ENCODE measurements around the gene ACOX2.
A peak's percentile ranks its signal among the peaks of the same experiment; 100 is the strongest.
"Not testable (repeated sequence)": the region's sequence is repeated elsewhere in the genome, so short reads cannot be mapped to it uniquely, and the experiment has no call there.

ACOX2 gene

DNA sequence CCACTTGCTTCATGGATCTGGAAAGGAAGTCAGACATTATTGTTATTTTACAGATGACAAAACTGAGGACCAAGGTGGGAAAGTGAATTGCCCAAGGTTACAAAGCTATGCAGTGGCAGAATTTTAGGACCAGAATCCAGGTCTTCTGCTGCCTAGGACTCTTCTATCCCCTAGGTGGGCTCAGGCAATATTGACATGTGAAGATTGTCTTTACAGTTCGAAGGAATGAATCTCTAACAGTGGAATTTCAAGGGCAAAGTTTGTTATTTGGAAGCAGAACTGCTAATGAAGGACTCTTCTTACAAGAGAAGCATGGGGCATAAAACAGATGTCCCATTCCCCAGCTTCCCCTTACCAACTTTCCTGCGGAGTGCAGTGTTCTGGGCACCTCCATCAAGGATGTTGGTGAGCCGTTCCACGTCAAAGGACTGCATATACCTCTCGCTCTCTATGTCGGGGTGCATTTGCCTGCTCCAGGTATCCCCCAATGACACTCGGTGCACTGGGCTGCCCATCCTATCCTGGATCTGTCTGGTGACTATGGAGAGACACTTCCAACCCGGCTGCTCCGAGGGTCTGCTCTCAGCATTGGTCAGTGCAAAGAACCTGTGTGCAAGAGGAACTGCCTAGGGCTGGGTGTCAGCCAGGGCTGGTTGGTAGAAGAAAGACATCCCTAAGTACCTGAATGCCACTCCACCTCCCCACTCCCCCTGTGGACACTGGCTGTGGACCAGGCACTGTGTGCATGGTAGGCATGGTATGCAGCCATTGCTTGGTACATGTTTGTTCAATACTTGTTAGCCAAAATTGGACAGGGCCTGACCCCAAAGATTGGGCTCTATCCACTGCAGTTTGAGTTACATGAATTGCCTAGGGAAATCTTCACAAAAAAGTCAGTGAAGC is 2.1 kb downstream of the ACOX2 start:
- DNase-seq = no peak

- DNase-seq = peak; percentile 60
These were observed 4.2 kb downstream of the ACOX2 start for GRCh38 chr3:58532794-58533220.

DNA sequence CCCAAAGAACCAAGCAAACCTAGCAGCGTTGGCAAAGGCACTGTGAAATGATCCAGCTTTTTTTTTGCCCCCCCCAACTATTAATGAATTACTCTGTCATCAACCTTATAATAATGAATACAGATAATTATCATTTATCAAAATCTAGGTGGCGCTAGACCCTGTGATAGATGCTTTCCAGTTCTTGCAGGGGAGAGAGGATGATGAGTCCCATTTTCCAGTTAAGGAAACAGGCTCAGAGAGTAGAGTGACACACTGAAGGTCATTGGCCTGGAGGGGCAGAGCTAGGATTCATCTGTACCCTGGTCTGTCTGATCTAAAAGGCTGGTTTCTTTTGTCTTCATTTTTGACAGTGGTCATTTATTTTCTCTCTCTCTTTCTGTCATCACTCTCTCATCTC is 5.0 kb downstream of the ACOX2 start:
- DNase-seq = peak; percentile 64

GRCh38 chr3:58531555-58531954 is 5.4 kb downstream of the ACOX2 start:
- DNase-seq = no peak

- no peak for DNase-seq
These were observed 6.6 kb downstream of the ACOX2 start for GRCh38 chr3:58530354-58530865.

DNA sequence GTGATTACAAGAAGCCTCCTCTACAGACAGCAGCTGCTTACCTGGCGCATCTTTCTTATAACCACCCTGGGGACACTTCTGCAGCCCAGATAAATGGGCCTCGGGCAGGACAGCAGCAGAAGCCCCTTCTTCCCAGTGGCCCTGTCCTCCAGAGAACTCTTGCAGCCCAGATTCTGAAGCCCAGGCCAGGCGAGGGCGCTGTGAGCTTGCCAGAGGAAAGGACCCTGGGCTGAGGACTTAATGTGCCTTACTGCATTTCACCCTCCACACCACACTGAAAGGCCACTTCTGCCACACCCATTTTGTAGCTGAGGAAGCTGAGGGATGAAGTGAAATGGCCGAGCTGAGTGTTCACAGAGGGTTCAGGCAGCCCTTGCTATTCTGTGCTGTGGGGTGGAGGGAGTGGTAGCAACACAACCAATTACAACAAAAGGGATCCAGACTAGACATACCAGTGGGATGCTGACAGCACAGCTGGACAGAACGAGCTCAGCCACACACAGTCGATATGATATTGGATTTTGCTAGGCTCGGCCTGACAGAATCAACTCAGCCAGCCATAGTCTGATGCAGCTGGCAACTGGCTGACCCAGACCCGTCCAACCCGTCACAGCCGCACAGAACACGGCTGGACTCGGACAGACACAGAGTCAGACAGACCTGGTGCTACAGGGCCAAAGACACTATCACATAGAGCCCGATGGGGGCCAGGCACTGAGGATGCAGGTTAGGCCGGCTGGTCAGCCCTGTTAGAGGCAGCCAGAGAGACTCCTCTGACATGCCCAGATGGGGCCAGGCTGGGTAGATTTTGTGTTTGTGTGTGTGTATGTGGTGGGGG is 7.3 kb downstream of the ACOX2 start:
- peak; percentile 23 for DNase-seq

- DNase-seq = no peak
These were observed 8.4 kb downstream of the ACOX2 start for GRCh38 chr3:58528629-58529028.

DNA sequence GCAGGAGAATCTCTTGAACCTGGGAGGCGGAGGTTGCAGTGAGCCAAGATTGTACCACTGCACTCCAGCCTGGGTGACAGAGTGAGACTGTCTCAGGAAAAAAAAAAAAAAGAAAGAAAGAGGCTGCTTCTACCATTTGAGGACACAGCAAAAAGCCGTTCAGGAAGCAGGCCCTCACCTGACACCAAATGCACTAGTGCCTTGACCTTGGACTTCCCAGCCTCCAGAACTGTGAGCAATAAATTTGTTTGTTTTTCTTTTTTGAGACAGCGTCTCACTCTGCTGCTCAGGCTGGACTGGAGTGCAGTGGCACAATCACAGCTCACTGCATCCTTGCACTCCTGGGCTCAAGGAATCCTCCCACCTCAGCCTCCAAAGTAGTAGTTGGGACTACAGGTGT is 9.6 kb downstream of the ACOX2 start:
- DNase-seq = not testable (repeated sequence)

GRCh38 chr3:58526515-58526957 is 10.5 kb downstream of the ACOX2 start:
- peak; percentile 96 for DNase-seq

- no peak for DNase-seq
These were observed 12.6 kb downstream of the ACOX2 start for GRCh38 chr3:58524326-58524888.

GRCh38 chr3:58522759-58523425 is 14.1 kb downstream of the ACOX2 start:
- no peak for DNase-seq

DNA sequence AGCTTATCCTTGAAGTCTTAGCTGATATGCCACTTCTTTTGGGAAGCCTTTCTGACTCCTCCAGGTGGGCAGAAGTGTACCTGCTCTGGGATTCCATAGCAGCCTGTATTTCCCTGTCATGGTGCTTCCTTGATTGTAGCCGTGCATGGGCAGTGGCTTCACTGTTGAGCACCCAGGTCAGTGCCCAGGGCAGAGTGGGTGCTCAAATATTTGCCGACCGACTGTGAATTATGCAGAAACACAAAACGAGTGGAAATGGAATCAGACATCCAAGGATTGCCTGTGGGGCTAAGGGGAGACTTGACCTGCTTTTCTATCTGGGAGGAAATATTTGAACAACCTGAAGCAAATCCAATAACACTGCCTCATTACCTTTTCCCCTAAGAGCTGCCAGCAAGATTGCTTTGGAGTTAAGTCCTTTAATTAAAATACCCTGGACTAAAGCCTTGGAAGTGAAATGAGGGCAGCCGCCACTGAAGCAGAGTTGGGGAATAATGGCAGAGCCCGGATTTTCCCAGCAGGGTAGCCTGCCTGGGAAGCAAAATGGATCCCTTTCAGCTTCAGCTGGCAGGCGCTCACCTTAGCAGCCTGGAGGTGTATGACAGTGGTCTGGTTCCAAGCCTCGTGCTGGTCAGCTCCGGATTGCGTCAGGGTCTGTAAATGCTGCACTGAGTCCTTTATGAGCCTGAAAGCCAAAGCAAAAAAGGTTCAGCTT is 14.9 kb downstream of the ACOX2 start:
- DNase-seq = no peak

- no peak for DNase-seq
These were observed 15.7 kb downstream of the ACOX2 start for GRCh38 chr3:58521336-58521670.

DNA sequence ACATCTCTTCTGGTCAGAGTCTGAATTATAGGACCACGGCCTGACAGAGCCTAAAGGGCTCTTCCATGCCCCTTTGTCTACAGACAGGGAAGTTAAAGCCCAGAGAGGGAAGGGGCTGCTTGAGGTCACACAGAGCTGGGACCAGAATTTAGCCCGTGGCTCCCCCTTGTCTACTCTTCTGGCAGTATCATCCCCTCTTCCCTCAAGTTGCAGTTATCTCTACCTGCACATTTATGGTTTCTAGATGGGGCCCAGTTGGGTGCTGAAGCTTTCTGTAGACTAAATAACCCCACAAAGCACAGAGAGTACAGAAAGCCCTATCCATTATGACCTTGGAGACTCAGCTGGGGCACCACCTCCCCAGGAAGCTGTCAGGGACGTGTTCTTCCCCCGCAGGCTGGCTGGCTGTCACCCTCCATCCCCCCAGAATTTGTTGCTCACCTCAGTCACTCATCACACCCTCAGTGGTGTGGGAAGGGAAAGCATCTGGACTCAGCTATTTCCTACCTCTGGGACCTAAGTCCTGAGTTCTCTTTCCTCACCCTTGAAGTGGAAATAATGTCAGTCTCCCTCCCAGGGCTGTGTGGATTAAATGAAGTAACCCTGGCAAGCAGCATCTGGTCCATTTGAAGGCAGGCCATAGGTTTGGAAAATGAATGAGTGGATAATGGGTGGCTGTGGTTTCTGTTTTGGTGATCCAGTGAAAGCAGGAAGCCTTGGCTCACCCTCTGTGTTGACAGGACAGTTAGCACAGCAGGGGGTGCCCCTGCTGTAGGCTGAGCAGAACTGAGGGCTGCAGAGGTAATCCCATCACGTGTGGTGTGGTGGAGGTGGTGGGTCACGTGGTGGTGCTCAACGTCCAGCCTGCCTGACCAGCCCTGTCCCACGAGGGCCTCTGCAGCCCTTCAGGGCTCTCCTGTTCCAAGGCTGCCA is 16.3 kb downstream of the ACOX2 start:
- DNase-seq = no peak

GRCh38 chr3:58519668-58520402 is 17.2 kb downstream of the ACOX2 start:
- DNase-seq = no peak

DNA sequence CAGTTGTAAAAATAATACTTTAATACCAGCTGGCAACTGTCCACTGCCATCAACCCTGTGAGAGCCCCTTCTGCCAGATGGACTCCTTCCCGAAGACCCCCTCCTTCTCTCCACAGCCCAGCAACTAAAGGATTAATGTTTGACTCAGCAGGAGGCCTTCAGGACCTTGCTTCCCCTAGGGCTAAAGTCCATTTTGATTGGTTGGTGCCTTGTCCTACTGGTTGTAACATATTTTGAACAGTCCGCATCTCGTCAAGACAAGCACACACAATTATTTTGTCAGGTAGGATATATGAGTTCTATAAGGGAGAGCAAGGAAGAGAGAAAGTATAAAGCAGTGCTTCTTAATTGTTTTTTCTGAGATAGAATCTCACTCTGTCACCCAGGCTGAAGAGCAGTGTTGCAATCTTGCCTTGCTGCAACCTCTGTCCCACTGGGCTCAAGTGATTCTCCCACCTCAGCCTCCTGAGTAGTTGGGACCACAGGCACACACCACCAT is 18.6 kb downstream of the ACOX2 start:
- no peak for DNase-seq

GRCh38 chr3:58514405-58514804 is 22.6 kb downstream of the ACOX2 start:
- no peak for DNase-seq

DNA sequence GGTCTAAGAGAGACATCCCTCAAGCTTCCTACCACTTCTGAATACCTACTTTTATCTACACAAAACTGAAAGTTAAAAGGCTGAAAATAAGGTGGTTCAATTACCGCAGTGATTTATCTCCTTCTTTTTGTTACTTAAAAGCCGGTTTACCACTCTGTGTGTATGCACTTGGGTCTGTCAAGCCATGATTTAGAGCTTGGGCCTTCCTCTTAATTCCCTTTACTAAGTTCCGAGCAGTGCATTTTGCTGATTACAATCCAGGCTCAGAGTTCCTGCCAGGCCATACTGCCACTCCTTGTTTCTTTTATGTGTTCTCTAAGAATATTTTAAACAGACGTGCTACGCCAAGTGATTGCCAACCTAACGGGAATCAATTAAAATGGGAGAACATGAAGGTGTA is 28.6 kb downstream of the ACOX2 start:
- no peak for DNase-seq

DNA sequence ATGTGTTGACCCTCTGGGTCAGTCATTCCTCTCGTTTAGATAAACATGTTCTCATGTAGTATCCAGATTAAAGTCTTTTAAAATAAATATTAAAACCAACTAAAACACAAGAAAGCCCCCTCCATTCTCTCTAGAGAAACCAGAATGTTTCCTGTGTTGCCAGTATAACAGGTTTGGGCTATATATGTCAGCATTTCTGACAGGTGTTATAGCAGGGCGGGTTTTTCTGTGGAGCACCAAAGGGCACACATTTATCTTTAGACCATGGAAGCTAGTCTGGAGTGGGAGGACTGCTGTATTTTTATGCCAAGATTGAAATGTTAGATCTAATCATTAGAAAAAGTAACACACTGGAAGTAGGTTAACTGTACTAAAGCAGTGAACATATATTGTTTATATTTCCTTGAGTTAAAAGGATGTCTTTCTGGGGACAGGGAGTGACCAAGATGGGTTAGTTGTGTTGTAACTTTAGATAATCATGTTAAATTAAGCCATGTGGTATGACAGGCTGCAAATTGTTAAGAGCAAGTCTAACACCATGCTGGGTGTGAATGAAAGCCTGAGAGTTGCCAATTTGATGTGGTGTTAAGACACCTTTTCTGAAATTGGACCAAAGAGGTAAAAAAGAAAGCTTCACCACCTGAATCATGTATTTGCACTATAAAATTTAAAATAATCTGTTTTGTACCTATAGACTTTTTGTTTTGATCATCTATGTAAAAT is 29.5 kb downstream of the ACOX2 start:
- no peak for DNase-seq

Data from HCEC 1CT (cell line).